Breast epithelium (tissue), 4 donors: ENCODE results near the gene GSTM1. TPM values are rescaled to one million over a fixed set of nuclear protein-coding genes. Genes with fewer than 3 reads are reported as not detected.
"Not testable (repeated sequence)": the region's sequence is repeated elsewhere in the genome, so short reads cannot be mapped to it uniquely, and the experiment has no call there.

Experiments used
- DNase-seq, 2 donors: peaks; one replicate each; pipeline ENCODE4 v3.0.0-alpha.2; 2019; ENCODE audit warnings: low spot score in 2 of 2
- H3K27ac ChIP-seq, 2 donors: fragments of 200-600 bp; sonication (generic) in 1 of 2; one replicate each; pipeline ENCODE4 v1.5.1; 2016 to 2019; ENCODE audit warnings: mild to moderate bottlenecking in 1 of 2
- H3K27me3 ChIP-seq, 2 donors: fragments of 200-600 bp; sonication (generic) in 1 of 2; one replicate each; pipeline versions ENCODE4 v1.5.1 to v1.6.0; 2017 to 2019; ENCODE audit warnings: control low read depth in 1 of 2, mild to moderate bottlenecking in 1 of 2
- H3K36me3 ChIP-seq: fragments of 200-600 bp; one replicate; pipeline ENCODE4 v1.5.1; 2019
- H3K4me1 ChIP-seq, 2 donors: fragments of 200-600 bp; sonication (generic); one replicate each; pipeline ENCODE4 v1.5.1; 2016 to 2019; ENCODE audit warnings: control low read depth in 1 of 2
- H3K4me3 ChIP-seq, 3 donors: fragments of 200-600 bp; sonication (generic); 1 replicate in 2 of 3; 2 replicates in 1 of 3; pipeline ENCODE4 v1.5.1; 2016 to 2019; ENCODE audit warnings: mild to moderate bottlenecking in 3 of 3, moderate library complexity in 2 of 3
- H3K9me3 ChIP-seq, 2 donors: fragments of 200-600 bp; sonication (generic) in 1 of 2; one replicate each; pipeline ENCODE4 v1.5.1; 2016 to 2019; ENCODE audit warnings: control low read depth in 1 of 2
- CTCF ChIP-seq, 3 donors: fragments of 450-650 bp; IDR thresholded peaks; one replicate each; pipeline ENCODE4 v1.5.1; 2016 to 2017; ENCODE audit warnings: antibody characterized with exemption in 3 of 3, mild to moderate bottlenecking in 3 of 3, moderate library complexity in 3 of 3
- POLR2A ChIP-seq: fragments of 450-650 bp; IDR thresholded peaks from one replicate; pipeline ENCODE4 v1.6.1; 2016; ENCODE audit warnings: antibody characterized with exemption, mild to moderate bottlenecking, moderate library complexity
- POLR2AphosphoS5 ChIP-seq, 3 donors: sonication (generic); formaldehyde crosslinking; IDR thresholded peaks; one replicate each; pipeline ENCODE4 v1.6.1; 2017; ENCODE audit warnings: antibody characterized with exemption in 3 of 3
- intact Hi-C: fragments of 100-400 bp; cut with DNase I; formaldehyde crosslinking; loops from one replicate; pipeline ENCODE4 v1.15.1; 2023; ENCODE audit warnings: low total_unique reads
- total RNA-seq, 3 donors: library from RNA; depleted of rRNA; stranded (reverse); fragments of >200 nt; gene quantifications; one replicate each; pipeline ENCODE4 v1.1.0, GENCODE V29; 2016

GSTM1 gene
- total RNA-seq, 3 donors from 2014 or later, result 33.8 TPM; not detected in 2

DNA sequence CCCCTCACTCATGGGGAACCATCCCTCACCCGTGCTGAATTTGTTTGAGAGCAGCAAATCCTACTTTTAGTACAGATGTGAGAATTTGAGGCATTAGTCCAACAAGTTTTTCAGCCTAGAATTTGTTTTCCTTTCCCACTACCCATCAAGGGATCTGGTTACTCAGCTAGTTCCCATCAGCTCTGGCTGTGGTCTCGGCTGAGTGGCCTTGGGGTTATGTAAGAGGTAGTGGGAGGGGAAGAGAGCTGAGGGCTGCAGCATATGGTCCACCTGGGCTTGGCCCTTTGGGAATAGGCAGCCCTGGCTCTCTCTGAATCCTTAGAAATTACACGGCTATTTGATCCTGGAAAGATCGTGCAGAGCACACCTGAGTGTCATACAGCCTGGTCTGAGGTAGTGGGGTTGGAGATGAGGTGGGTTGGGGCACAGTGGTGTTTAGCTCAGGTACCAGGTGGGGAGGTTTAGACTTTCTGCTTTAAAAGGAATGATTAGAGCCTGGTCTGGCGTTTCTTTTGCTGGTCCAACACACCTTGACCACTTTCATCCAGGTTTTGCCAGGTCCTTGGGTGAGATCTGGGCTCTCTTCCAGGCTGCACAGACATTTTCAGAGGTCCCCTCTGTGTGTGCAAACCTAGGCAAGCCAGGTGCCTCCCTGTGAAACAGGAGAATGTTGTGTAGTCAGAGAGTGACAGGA, 27.5 kb upstream of the GSTM1 start:
- intact Hi-C loops, result no loop called here
- no peaks in the 10 kb centered on the region for H3K9me3 ChIP-seq
- TF ChIP-seq POLR2A (no peak), CTCF (IDR thresholded peaks at IDR 0.05) (no peak), POLR2AphosphoS5 (IDR thresholded peaks at IDR 0.05) (no peak)
- H3K4me1 ChIP-seq, result no peaks in the 10 kb centered on the region
- H3K27ac ChIP-seq, result no peak overlapping the region
- H3K36me3 ChIP-seq, result no peaks in the 10 kb centered on the region
- no peaks in the 10 kb centered on the region for H3K27me3 ChIP-seq
- no peak for DNase-seq
- H3K4me3 ChIP-seq, result no peak overlapping the region

DNA sequence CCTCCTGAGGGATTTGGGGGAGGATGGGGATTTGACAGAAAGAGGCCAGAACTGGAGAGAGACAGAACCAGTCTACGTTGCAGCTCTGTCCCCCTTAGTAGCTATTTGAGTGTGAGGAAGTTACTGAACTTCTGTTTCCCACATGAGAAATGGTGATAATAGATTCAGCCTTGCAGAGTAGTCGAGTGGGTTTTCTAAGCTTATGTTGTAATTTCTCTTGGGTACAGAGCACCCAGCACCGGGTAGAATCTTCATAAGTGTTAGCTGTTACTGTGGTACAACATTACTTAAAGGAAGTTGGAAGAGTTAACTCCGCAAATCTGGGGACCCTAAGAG, 27.0 kb upstream of the GSTM1 start:
- H3K36me3 ChIP-seq, DNase-seq, H3K4me1 ChIP-seq, H3K27me3 ChIP-seq, intact Hi-C loops, H3K27ac ChIP-seq, H3K4me3 ChIP-seq, H3K9me3 ChIP-seq: not testable (repeated sequence)

DNA sequence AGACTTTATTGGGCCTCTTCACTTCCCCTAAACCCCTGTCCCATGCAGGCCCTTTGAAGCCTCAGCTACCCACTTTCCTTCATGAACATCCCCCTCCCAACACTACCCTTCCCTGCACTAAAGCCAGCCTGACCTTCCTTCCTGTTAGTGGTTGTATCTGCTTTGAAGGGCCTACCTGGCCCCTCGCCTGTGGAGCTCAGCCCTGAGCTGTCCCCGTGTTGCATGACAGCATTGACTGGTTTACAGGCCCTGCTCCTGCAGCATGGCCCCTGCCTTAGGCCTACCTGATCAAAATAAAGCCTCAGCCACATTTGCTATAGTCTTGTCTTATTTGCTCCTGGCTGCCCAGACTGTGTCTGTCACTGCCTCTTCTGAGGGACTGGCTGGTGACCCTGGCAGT, 26.2 kb upstream of the GSTM1 start:
- Histone ChIP-seq H3K27ac (no peak overlapping the region), H3K9me3 (no peaks in the 10 kb centered on the region), H3K27me3 (no peaks in the 10 kb centered on the region), H3K4me1 (no peaks in the 10 kb centered on the region), H3K4me3 (no peak overlapping the region), H3K36me3 (no peaks in the 10 kb centered on the region)
- no peak for DNase-seq
- intact Hi-C loops, result no loop called here
- no peak for TF ChIP-seq CTCF (IDR thresholded peaks at IDR 0.05)
- no peak for TF ChIP-seq POLR2A
- no peak for TF ChIP-seq POLR2AphosphoS5 (IDR thresholded peaks at IDR 0.05)

DNA sequence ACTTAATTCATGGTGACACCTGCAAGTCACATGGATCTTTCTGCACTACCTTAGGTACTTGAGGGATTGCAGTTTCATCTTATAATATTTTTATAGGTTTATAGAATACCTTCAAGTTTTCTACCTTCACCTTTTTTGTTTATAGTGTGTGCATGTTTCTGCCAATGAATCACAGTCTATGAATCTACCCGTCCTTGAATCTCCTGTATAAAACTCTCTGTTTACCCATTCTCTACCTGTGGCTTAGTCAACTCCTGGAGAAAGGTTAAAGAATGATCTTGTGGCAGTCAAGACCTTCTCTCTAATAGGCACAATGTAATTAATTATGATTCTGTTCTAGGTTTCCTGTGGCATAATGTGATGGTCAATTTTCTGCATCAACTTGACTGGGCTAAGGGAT, 22.9 kb upstream of the GSTM1 start:
- H3K36me3 ChIP-seq, result no peaks in the 10 kb centered on the region
- DNase-seq, result no peak
- H3K4me3 ChIP-seq, result no peak overlapping the region
- no peaks in the 10 kb centered on the region for H3K27me3 ChIP-seq
- H3K9me3 ChIP-seq, result no peaks in the 10 kb centered on the region
- no peaks in the 10 kb centered on the region for H3K4me1 ChIP-seq
- intact Hi-C loops, result no loop called here
- TF ChIP-seq CTCF (IDR thresholded peaks at IDR 0.05) (no peak), POLR2AphosphoS5 (IDR thresholded peaks at IDR 0.05) (no peak), POLR2A (no peak)
- H3K27ac ChIP-seq, result no peak overlapping the region

GRCh38 chr1:109667452-109668122, 20.0 kb upstream of the GSTM1 start, which contains the start of gene GSTM2:
Gene GSTM2 (plus strand): TSS chr1:109668057. CDS start chr1:109668116, 59 bp downstream.
- no peaks in the 10 kb centered on the region for H3K27me3 ChIP-seq
- H3K9me3 ChIP-seq, result no peaks in the 10 kb centered on the region
- no peaks in the 10 kb centered on the region for H3K36me3 ChIP-seq
- TF ChIP-seq POLR2AphosphoS5 (IDR thresholded peaks at IDR 0.05) (no peak), POLR2A (no peak), CTCF (IDR thresholded peaks at IDR 0.05) (no peak)
- H3K4me3 ChIP-seq, result peak within 1 kb of the TSS; percentile 50 to 71 (median 63)
- peak; percentile 85 to 91 for DNase-seq
- H3K4me1 ChIP-seq, result no peaks in the 10 kb centered on the region
- H3K27ac ChIP-seq, result peak within 1 kb of the TSS; percentile 13 to 22
- intact Hi-C loops, result no loop called here
